Epidermal melanocyte (primary cell): Measurements from ENCODE around the gene SAC3D1.

ENCODE experiments used
- DNase-seq: peaks from one replicate; pipeline ENCODE4 v3.0.0; 2011; ENCODE audit warnings: low spot score; ENCODE audit not compliant: insufficient read length

The SAC3D1 gene

DNA sequence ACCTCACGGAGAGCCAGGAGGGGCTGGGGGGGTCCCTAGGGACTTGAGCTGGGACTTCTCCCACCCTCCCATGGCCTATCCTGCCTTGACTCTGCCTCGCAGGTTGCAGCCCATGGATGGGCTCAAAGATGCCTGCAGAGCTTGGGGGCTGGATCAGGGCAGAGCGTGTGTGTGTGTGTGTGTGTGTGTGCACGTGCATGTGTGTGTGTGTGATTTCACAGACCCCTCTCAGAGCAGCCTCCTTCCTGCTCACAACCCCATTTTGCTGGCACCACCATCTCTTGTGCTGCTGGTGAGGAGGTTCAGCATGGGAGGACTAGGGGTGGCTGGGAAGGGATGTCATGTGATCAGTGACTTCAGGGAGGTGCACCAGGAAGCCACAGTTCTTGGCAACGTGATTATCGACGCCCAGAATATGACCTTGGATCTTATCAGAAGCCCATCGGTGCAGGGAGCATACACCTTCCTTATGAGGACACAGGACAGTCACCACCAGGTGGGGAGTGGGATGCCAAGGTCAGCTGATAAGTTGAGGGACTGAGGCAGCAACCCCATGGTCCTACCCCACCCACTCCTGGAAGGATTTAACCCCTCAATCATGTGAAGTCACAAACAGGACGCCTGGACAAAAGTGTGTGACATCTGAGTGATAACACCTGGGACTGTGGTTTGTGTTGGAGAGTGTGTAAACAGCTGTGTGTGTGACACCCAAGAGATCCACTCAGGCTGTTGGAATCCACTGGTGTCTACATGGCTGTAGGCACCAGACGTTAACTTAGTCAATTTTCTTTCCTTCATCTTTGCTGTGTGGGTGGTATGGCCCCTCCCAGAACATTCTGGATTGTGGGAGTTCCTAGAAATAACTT, 19.2 kb downstream of the SAC3D1 start:
- no peak for DNase-seq

DNA sequence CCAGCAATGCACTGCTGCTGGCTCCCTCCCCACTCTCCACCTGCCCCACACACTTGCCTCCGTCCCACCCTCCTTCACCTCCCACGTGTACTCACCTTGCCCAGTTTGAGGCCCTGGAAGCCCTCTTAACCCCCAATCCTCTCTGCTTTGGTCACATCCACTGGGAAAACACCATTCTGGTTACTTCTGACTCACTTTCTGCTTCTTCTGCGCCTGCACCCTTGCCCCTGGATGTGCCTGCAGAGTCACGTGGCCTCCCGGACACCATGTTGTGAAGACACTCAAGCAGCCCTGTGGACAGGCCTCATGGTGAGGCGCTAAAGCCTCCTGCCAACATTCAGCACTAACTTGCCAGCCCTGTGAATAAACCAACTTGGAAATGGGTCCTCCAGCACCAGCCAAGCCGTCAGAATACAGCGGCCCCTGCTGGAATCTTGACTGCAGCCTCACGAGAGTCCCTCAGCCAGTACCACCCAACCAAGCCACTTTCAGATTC, 20.0 kb downstream of the SAC3D1 start:
- DNase-seq, result no peak

DNA sequence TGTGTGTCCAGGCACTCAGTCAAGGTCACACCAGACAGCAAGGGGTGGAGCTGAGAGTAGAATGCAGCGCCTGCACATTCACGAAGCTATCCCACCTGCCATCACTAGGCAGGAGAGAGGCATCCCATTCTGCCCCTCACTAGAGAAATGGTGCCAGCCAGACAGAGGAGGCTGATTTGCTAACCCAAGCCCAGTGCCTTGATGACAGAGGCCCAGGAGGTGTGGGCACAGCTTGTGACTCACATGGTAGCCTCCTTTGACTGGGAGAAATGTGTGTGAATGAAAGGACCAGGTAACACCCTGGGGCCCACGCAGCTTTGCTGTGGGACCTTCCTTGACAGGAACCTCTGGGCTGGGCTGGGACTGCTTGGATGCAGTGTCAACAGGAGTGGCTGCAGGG, 22.5 kb downstream of the SAC3D1 start:
- no peak for DNase-seq

DNA sequence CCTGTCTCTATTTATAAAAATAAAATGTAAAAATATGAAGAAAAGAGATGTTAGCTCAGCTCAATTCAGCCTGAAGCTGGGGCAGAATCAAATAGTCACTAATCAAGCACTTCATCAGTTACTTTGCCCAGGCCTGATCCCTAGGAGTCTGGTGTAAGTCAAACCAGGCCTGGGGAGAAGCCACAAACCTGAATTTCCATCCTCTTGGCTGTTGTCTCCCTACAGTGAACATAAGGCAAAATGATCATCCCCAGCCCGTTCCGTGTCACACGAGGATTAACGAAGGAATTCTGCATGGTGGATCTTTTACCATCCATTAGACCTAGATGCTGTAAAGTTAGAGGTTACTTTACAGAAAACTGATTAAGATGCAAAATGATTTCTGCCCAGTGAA, 23.8 kb downstream of the SAC3D1 start:
- DNase-seq, result no peak

DNA sequence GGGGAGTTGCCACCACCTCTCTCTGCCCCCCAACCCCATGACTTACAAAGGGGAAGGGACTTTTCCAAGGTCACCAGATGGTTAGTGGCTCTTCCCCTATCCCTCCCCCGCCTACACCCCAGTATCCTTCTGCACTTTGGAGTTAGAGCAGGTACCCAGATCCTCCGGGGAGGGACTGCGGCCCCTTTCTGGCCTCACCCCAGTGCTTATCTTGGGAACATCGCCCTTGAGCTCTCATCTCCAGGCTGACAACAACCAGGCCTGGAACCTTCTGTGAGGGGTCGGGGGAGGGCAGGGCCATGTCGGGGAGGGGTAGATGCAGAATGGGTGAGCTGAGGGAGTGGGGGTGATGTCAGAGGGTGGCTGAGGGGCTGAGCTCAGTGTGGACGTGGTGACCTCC, 24.8 kb downstream of the SAC3D1 start:
- no peak for DNase-seq

DNA sequence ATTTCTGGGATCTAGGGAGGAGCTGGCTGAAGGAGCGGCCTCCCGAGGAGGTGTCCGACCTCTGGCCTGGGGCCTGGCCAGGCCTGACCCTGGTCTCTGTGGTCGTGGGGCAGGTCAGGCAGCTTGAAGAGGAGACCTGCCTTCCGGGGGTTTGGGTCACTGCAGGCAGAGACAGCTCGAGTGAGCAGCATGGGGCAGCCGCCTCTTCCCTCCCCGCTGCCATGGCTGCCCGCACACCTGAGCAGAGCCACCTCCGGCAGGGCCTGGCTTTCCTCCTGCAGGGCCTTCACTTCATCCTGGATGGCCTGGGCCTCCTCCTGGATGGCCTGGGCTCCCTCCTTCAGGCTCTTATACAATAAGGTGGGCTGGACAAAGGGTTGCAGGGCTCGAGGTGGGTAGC, 25.3 kb downstream of the SAC3D1 start:
- no peak for DNase-seq

DNA sequence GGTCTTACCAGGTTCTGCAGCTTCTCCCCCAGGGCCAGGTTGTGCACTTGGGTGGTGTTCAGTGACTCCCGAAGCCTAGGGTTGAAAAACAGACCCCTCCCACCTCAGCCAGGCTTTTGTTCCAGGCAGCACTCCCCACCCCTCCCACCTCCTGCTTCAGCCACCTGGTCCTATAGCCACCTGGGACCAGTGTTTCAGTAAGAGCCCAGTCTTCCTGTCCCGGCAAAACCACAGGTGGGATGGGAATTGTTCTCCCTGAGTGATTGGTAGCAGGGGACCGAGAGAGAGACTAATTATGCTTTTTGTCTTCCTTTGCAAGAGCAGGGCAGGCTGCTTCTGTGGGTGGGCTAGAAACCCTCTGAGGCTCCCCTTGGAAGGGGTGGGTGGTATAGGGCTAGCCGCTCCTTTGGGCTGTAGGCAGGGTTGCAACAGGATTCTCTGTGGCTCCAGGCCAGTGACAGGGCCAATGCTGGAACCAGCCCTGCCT, 25.8 kb downstream of the SAC3D1 start:
- DNase-seq, result no peak

DNA sequence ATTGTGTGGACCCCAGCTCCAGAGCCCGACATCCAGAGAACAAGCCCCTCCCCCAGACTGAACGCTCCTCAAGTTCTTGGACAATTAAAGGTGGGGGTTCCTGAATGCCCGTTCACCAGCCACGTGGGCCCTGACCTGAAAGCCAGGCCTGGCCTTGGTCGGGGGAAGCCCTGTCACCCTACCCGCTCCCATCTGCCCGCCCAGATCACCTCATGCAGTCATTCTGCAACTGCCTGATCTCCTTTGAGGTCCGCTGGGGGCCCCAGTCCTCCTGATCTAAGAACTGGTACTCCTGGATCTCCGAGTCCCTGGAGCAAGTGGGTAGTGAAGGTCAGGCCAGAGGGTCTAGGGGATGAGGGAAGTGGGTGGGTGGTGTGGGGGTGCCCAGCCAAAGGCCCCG, 26.4 kb downstream of the SAC3D1 start:
- no peak for DNase-seq

DNA sequence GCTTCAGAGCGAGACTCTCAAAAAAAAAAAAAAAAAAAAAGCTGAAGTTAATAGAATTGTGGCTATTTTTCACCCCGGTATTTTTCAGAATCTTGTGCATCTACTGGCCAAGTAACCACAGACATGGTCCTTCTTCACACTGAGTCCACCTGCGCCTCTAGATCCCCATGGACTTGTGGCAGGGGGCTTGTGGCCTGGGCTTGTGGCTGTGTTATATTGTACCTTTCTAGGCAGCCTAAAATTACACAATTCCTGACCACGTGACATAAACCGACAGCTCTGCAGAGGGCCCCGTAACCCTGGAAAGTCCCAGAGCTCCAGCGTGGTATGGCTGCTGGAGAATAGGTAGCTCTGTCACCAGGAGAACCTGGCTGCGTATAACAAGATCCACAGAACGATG, 28.2 kb downstream of the SAC3D1 start:
- DNase-seq, result no peak

DNA sequence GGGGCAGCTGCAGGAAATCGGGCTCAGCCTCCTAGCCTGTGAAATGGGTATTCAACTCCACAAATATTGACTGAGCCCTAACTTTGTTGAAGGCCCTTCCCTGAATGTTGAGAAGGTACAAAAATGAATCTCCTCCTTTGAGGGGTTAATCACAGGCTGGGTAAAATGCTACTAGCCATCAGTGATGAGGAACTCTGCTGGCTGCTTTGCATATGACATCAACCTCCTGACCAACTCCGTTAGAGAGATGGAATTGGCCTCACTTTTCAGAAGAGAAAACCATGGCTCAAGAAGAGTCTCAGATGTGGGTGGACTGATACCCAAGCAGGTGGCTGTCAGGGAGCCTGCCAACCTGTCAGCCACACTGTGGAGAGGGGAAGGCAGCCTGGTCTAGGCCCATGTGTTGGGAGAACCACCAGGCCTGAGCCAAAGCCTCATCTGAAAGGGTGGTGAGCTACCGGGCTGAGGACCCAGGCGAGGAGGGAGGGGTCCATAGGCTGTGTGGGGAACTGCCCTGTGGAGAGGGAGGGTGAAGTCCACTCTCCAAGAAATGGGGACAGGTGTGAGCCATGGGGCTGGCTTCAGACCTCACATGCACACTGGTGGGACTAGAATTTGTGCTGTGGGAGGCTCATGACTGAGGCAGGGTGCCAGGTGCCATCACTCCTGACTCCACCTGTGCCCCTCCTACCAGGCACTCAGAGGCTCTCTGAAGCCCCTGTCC, 31.1 kb downstream of the SAC3D1 start:
- no peak for DNase-seq

DNA sequence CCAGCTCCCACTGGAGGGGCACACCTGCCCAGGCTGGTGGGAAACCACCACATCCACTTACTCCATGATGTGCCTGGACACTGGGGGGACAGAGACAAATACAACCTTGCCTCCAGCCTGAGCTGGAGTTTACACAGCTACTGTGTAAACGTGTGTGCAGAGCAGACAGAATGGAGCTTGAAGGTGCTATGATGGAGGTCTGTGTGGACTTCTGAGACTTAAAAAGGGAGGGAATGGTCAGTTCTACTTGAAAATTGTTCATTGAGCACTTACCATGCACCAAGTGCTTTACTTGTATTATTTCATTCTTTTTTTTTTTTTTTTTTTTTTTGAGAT, 31.6 kb downstream of the SAC3D1 start:
- no peak for DNase-seq

DNA sequence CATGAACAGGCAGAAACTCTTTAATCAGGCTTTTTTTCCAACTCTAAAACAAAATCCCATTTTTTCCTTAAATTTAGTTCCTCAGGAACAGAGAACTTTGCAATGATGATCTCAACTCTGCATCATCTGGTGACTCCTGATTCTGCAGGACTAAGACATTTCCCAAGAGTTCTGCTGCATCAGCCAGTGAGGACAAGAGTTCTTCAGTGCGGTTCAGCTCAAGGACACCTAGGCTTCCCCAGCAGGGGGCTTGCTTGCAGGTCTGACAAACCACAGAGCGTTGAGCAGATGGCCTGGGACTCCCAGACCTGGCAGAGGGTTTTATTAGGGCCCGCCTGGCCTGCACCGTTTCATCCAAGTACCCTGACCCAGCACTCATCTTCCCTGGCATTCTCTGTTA, 36.4 kb downstream of the SAC3D1 start:
- no peak for DNase-seq

DNA sequence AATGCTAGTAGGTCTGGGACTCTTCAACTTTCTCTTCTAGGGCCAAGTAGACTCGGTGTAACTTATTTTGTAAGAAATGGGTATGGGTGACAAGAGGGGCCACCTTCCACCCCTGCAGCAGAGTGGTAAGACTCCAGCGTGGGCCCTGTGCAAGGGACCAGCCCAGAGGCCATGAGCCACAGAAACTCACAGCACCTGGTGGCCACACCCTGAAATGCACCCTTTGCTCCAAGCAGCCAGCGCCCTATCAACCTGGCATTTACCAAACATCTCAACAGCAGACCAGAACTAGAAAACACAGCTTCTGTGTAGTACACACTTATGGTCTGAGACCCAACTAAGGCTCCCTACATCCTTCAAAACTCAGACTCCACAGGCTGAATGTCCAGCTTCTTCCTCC, 37.1 kb downstream of the SAC3D1 start:
- DNase-seq, result no peak

DNA sequence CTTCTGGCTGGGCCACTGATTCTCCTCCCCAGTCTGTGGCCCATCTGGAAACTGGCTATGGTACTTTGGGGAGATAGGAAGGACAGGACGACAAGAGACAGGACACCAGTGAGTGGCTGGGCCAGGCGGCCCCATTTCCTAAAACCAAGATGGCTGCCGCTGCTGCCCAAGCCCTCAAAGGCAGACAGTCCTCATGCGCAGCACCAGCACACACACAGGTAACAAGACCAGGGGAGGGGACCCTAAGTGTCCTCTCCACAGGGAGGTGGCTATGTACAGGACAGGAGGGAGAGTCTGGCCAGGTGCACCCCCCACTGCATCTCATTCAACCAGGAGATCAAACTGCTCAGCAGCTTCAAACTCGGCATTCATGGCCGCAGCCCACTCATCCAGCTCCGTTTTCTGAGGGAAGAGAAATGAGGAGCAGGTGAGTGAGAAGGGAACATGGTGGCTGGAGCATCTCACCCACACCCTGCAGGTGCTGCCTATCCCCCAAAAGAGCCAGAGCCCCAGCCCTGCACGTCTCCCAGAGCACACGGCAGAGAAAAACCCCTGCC, 37.9 kb downstream of the SAC3D1 start:
- no peak for DNase-seq

DNA sequence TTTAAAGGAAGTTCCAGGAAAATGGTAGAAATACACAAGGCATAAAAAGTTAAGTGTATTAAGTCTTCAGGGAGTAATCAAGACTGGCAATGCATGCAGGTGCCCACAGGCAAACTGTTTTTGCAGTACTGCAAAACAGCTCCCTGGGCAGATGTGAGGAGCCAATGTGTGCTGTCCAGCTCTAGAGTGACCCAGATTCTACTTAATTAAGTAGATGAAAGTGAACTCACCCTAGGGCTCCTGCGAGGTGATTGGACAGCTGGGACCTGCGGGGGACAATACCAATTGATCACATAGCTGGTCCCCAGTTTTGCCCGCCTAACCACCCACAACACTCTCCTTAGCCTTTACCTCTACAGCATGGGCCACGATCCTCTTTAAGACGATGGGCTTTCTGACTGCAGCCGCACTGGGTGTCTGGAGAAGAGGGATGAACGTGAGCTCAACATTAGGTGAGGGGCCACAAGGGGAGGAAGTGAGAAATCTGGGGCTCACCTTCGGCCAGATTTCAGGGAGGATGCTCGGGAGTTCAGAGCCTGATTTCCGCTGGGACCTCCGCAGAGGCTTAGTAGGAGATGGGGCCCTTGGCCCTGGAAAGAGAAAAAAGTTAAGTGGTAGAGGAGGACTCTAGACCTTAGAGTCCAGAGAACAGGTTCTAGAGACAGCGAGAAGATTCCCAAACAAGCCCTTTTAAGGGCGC, 42.3 kb downstream of the SAC3D1 start:
- no peak for DNase-seq

DNA sequence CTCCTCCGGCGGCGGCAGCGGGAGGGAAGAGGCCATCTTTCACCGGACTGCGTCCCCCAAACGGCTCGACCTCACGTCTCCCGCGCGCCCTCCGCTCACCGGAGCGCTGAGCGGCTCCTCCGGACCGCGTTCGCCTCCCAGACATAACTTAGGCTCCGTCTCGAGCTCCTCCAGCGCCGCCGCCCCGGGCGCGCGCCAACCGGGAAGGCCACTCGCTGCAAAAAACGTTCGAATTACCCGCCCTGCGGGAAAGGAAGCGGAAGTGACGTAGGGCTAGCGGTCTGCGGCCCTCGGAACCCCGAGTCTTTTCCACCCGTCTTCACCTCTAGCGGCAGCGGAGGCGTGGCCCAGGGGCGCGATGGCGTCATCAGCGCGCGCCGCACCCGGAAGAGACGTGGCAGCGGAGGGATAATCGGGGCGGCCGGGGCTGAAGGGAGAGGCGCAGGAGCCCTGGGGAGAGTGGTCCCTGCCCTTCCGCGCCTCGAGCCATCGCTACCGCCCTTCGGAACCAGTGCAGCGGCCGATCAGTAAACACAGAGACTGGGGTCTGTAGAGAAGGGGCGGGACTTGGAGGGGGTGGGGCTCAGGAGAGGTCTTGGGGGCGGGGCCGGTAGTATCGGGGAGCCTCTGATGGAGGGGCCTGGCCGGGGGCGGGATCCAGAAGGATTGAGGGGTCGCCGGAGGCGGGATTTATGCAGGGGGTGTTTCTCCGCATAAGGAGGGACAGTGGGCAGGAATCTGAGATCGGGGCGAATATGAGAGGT, 43.0 kb downstream of the SAC3D1 start, which contains the start of the genes CDCA5 and ZFPL1:
TSS of gene CDCA5 (minus strand) at position 207 of the 764 bp plus-strand sequence. CDS start at position 145, 62 bp downstream.
TSS of gene ZFPL1 (plus strand) at position 389 of the 764 bp plus-strand sequence. CDS start 477 bp downstream, outside the sequence.
- peak; percentile 98 for DNase-seq

DNA sequence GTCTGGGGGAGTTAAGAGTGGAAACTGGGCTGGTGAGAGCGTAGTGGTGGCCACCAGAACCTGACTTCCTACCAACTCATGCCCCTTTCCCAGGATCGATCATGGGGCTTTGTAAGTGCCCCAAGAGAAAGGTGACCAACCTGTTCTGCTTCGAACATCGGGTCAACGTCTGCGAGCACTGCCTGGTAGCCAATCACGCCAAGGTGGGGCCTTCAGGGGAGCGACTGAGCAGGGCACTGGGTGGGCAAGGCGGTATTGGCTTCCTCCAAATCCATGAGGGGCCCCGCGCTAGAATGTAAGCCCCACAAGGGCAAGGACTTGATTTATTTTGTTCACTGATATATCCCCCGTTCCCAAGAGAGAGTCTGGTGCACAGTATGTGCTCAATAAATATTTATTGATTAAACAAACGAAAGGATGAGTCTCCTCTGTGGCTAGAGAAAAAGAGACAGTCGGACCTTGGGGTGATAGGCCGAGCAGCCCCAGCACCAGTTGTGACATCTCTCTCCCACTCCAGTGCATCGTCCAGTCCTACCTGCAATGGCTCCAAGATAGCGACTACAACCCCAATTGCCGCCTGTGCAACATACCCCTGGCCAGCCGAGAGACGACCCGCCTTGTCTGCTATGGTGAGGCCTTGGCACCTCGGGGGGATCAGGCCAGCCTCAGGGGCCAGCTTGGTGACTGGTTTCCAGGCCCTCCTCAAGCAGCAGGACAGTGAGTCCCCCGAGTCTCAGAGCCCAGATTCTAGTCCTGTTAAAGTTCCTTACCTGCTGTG, 43.8 kb downstream of the SAC3D1 start:
- DNase-seq, result no peak

DNA sequence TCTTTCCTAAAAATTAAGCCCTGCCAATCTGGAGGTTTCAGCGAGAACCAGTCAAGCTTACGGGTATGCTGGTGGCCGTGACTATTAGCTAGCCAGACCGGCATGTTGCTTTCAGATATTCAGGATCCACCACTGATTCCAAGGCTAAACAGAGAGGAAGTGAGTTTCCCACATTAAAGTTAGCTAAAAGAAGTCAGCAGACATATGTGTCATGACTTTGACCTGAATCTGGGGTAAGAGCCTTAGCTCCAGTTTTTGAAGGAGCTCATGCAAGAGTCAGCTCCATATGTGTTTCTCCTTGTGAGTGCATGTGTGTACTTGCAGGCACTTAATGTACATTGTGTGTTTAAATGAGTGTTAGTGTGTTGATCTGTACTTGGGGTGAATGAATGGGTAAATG, 44.4 kb downstream of the SAC3D1 start:
- DNase-seq, result no peak

DNA sequence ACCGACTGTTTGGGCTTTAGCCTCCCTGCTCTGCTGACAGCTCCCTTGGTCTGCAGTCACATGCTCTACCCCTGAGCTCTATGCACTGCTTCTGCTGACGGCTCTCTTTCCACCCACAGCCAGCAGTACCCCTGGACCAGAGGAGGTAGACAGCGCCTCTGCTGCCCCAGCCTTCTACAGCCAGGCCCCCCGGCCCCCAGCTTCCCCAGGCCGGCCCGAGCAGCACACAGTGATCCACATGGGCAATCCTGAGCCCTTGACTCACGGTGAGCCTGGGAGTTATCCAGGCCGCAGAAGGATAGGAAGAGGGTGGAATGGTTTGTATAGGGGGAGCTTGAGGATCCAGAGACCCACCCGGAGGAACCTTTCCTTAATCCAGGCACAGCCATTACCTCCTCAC, 45.8 kb downstream of the SAC3D1 start:
- no peak for DNase-seq

DNA sequence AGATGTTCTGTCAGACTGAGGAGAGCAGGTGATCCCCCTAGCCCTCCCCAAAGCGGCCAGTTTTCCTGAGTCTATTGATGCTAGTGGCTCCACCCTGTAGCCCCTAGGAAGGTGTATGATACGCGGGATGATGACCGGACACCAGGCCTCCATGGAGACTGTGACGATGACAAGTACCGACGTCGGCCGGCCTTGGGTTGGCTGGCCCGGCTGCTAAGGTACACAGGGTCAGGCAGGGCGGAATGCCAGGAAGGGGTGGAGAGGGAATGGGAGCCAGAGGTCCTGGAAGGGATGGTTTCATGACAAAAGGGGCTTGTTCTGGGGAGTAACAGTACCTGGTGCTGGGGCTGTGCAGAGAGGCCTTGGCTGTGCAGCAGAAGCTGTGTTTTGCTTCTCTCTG, 46.2 kb downstream of the SAC3D1 start:
- no peak for DNase-seq
